GM18499 (cell line): ENCODE measurements around the gene GAGE10.
"Not testable (repeated sequence)": the region's sequence is repeated elsewhere in the genome, so short reads cannot be mapped to it uniquely, and the experiment has no call there.

ENCODE experiments used
- ATAC-seq: cut with Tn5 transposase; IDR thresholded peaks from one replicate; pipeline ENCODE4 v1.9.1; 2021; ENCODE audit warnings: moderate number of reproducible peaks; ENCODE audit not compliant: insufficient read depth, unreplicated experiment

The GAGE10 gene

DNA sequence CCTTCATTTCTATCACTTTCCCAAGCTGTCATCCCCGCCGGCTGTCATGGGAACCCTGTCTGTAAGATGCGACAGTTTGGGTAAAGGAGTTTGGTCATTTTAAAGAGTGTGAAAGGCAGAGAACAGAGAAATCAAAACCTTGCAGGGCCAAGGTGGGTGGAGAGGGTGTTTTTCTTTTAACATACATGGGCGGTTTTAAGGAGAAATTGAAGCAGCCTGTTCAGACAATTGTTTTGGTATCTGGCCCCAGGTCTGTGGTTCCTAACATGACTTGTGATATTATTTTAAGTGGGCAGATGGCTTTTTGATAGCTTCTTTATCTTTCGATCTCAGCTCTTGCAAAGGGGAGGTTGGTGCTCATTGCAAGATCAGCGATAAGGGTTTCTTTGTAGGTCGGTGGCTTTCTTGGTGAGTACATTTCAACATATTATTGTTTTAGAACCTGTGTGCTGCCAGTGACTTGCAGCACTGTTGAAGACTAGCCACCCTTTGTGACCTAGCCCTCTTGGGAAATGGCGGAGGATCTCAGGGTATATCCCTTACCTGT lies 30.2 kb upstream of the GAGE10 start:
- ATAC-seq = no peak

DNA sequence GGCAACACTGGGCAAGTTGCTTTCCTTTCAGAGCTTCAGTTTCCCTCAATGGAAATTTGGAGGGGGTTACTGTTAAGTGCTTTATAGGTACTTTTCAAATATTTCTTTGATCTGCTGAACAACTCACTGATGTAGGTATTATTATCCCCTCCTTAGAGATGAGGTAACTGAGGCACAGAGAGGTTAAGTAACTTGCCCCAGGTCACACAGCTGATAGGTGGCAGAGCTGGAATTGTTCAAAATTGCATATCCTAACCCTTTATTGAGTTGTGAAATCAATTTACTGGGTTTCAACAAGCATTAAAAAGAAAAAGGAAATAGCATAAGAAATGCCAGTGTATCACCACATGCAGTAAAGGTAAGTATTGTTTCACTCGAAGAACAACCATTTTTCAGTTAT lies 27.2 kb upstream of the GAGE10 start:
- ATAC-seq = no peak

DNA sequence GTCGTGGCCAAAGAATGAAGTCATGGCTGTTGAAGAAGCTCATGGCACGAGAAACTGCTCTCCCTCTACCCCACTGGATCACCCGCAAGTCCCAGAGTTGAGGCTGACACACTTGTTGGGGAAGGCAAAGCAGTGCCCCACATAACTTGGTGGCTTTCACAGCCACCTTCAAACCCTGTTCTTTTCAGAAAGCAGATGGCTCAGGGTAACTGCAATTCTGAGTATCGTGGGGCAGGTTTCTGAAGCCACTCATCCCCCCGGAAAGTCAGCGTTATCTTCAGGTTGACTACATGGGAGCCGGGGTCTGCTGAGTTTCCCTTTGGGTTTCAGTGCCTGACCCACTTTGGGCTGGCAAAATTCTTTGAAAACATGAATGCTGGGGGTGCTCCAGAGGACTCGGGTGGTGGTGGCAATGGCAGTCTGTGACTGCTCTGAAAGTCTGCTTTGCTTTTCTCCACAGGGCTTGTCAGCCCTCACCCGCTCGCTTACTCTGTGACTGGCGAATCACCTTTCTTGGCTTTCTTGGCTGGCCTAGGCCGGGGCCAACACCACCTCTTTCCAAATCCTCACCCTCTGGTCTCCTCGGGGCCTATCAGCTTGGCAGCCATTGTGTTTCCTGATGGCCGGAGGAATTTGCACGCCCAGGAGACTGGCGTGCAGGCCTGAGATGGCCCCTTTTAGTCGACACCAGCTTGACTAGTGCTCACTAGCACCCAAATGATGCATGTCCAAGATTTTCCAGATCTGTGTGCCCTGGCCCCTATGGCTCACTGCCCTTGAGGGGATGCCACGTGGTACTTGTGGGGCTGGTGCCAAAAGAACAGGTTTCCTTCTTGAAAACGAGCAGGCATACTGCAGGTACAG lies 26.5 kb upstream of the GAGE10 start:
- no peak for ATAC-seq

DNA sequence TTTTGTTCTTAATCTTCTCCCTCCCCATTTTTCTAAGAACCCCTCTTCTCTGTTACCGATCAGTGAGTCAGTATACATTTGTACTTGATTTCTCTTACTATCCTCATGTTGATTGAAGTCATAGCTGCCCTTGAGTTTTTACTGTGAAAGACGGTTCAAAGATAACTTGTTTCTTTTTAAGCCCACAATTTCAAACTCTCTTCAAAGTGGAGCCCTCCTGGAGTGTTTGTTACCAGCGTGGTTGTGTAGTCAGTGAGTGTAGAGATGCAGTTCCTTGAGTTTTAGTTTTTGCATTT lies 26.0 kb upstream of the GAGE10 start:
- ATAC-seq = no peak

- ATAC-seq = no peak
Measured at GRCh38 chrX:49278081-49278480, 25.4 kb upstream of the GAGE10 start.

DNA sequence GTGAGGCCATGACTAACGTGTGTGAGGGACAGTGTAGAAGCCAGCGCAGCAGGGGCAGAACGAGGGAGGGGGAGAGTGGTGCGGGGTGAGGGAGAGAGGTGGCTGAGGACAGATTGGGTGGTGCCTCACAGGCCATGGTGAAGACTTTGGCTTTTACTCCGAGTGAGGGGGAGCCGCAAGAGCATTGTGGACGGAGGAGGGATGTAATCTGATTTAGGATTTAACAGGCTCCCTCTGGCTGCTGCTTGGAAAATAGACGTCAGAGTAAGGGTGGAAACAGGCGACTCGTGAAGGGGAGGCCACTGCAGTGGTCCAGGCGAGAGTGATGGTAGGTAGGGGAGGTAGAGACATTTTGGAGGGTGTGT lies 20.8 kb upstream of the GAGE10 start:
- no peak for ATAC-seq

DNA sequence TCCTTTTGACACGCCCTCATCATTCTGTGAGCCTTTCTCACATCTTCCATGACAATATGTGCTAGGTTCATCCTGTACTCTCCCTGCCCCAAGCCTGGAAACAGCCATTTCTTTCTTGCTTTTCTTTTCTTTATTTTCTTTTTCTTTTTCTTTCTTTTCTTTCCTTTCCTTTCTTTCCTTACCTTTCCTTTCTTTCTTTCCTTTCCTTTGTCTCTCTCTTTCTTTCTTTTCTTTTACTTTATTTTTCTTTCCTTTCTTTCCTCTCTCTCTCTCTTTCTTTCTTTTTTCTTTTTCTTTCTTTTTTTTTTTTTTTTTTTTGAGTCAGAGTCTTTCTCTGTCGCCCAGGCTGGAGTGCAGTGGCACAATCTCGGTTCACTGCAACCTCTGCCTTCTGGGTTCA lies 19.2 kb upstream of the GAGE10 start:
- ATAC-seq = no peak

- ATAC-seq = no peak
Measured at GRCh38 chrX:49286136-49286535, 17.3 kb upstream of the GAGE10 start.

DNA sequence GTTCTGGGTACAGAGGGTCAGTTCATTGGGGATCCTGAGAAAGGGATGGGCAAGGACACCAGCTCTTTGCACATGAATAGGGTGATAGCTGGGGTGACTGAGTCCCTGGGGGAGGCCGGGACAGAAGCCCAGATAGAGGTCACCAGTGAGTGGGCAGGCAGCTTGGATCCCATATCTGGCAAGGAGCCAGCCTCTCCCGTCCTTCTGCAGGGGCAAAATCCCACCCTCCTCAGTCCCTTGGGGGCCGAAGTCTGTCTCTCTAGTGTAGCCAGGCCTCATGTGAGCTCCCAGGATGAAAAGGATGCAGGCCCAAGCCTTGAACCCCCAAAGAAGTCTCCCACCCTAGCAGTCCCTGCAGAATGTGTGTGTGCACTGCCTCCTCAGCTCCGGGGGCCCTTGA lies 16.9 kb upstream of the GAGE10 start:
- ATAC-seq = no peak

DNA sequence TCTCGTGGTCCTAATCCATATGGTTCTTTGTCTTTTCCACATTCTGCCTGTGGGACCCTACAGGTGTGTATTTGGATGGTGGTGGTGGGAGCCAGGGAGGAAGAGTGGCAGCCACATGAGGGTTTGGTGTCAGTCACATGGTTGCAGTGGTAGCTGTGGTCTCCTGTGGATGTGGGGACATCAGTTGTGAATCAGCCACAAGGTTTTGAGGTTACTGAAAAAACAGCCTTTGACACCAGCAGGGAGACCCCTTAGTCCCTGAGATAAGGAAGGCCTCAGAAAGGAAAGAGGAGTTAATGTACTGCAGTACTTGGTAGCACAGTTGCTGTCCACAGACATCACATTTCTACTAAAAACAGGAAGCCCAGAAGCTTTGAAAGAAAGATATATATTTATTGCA lies 15.8 kb upstream of the GAGE10 start:
- no peak for ATAC-seq

DNA sequence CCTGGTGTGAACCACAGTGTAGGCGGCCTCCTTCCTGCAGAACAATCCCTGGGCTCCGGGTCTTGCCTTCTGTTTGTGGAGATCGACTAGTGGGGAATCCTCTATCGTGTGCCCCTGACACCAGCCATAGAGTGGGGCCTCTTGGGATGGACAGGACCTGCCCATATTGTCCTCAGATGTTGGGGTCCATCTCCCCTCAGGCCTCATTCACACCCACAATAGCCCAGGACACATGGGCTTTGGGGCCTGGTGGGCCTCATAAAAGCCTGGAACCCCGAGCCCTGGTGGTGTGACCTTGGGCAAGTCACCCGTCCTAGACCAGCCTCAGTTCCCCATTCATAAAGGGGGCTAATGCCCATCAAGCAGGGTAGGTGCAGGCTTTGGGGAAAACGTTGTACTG lies 13.2 kb upstream of the GAGE10 start:
- no peak for ATAC-seq

DNA sequence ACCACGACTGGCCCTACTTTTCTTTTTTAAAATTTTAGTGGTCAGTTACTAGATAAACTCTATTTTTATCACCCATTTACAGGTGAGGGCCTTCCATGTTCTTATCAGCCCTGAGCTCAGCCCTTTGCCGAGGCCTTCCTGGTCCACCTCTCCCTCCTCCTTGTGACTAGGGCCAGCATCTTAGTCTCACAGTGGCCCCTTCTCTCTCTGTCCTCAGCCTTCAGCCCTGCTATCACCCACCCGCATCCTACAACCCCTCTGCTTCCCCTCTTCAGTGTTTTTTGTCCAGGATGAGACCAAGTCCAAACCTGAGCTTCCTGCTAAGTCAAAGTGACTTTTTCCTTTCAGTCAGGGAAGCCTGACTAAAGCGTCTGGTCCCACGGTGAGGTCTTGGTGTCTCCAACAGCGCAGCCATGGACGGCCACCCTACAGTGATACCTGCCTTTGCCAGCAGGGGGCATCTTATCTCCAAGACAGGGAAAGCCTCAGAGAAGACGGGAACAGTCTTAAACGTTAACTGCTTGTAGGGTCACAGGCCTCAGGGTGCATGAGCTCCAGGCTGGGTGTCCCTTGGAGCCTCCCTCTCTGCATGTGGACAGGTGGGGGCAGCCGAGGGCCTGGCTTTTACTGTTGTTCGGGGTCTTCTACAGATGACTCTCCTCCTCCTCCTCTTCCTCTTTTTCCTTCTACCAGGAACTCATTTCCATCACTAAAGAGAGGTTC lies 11.7 kb upstream of the GAGE10 start:
- no peak for ATAC-seq

DNA sequence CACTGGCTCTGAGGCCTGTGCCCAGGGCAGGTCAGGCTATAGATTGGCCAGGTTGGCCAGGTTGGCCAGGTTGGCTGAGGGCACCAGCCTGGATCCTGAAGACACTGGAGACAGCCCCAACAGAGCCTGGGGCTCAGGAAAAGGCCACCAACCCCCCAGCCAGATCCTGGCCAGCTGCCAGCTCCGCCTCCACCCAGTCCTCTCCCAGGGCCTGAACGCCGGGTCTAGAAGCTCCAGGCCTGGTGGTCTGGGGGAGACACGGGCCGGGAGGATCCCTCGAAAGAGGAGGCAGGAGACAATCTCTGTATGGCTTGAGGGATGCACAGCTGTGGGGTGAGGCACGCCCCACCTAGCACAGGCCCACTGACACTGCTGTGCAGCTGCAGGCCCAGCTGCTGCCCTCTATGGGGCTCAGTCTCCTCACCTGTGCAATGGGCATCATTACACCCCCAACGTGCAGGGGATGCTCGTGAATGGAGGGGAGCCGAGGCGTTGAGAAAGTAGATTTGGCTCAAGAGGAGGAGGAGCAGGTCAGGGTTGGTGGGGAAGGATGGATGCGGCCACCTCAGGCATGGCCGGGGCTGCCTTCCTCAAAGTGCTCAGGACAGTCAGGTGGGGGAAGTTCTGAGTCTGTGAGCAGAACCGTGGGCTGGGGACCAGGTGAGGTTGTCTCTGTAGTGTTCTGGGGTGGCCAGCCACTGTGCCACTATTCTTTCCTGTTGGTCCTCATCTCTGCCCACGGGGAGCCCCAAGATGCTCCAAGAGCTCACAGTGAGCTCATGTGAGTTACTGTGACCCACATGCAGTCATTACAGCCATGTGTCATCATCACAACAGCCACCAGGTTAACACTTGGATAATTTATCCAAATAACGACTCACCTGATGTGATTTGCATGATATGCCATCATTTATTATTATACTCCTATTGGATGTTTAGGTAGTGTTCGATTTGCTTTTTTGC lies 10.8 kb upstream of the GAGE10 start:
- no peak for ATAC-seq

GRCh38 chrX:49299293-49299692 lies 4.2 kb upstream of the GAGE10 start:
- ATAC-seq = not testable (repeated sequence)

DNA sequence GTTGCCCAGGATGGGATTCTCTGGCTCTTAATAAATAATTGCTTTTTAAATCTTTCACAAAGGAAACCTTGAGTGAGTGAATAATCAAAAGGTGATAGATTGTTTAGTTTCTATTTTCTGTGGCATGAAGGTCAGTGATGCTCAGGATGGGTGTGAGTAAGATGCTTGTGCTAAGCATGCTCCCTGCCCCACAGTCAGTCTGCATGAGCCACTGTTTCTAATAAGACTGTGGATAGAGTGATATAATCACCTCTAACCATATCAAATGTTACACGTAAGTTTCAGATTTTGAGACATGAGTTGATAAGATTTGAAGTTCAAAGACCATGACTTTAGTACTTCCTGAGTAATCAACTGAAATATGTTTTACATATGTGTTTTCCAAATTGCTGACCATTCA lies 2.7 kb upstream of the GAGE10 start:
- ATAC-seq = no peak

DNA sequence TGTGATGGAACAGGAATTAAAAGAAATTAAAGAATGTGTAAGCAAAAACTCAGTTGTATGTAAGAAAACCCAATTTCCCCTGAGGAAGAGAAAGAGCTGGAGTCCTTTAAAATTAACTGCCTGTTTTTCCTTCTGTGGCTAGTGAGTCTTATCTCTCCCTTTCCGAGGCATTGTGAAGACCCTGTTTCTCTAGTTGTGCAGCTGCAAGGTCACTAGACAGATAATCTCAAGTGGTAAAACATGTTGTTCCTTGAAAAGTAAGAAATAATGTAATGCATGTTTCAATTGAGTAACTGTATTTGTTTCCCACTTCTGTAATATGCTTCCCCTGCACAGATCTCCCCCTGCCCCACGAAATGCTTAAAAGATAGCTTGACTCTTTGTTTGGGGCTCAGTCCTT lies 4.3 kb downstream of the GAGE10 start:
- ATAC-seq = not testable (repeated sequence)

GRCh38 chrX:49308604-49309269 lies 5.3 kb downstream of the GAGE10 start:
- ATAC-seq = no peak

GRCh38 chrX:49309401-49309981 lies 6.0 kb downstream of the GAGE10 start:
- ATAC-seq = no peak

DNA sequence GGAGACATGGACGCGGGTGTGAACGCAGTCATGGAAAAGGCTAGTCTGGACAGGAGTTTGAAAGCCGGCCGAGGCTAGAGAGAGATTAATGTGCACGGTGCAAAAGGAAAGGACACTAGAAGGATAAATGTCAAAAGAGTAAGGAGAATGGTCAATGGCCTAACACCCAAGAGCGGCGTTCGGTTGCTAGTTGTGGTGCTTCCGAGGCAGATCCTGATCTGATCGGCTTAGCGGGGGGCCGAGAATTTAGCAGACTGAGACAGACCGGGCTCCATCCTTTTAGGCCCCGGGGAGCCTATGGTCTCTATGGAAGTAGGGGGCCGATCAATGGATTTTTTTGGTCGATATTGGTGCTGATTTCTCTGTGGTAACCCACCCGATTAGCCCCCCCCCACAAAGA lies 6.9 kb downstream of the GAGE10 start:
- ATAC-seq = no peak

- ATAC-seq = no peak
Measured at GRCh38 chrX:49312176-49312575, 8.7 kb downstream of the GAGE10 start.
